LNCaP clone FGC (cell line): ENCODE results near the gene ARFIP1.
"Not testable (repeated sequence)": the region's sequence is repeated elsewhere in the genome, so short reads cannot be mapped to it uniquely, and the experiment has no call there.

Experiments used
- DNase-seq: peaks from one replicate; pipeline ENCODE4 v3.0.0-alpha.2; 2011; ENCODE audit warnings: low read depth
- H3K4me3 ChIP-seq: 2 replicates; pipeline ENCODE4 v1.5.1; 2011; ENCODE audit warnings: mild to moderate bottlenecking, low read depth, low read length, control low read depth
- TF ChIP-seq, protein P1 (sequence below): IDR thresholded peaks from 2 replicates; pipeline ENCODE4 v1.5.1; 2012; ENCODE audit warnings: mild to moderate bottlenecking; ENCODE audit not compliant: control insufficient read depth, insufficient read depth; ENCODE audit errors: extremely low read depth

Gene ARFIP1

DNA sequence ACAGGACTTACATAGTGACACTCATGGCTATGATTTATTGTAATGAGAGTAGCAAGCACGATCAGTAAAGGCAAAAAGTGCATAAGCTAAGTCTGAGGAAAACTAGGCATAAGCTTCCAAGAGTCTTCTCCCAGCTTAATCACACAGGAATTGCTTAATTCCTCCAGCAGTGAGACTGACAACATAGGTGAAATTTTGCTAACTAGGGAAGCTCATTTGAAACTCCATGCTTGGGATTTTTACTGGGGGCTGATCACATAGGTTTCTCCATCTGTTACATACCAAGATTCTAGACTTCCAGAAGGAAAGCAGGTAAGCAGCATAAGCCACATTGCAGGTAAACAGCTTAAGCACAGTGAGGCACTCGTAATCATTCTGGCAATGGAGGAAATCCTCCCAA, 84.6 kb downstream of the ARFIP1 start:
- DNase-seq: no peak
- no peak overlapping the region for H3K4me3 ChIP-seq
- TF ChIP-seq, protein P1, sequence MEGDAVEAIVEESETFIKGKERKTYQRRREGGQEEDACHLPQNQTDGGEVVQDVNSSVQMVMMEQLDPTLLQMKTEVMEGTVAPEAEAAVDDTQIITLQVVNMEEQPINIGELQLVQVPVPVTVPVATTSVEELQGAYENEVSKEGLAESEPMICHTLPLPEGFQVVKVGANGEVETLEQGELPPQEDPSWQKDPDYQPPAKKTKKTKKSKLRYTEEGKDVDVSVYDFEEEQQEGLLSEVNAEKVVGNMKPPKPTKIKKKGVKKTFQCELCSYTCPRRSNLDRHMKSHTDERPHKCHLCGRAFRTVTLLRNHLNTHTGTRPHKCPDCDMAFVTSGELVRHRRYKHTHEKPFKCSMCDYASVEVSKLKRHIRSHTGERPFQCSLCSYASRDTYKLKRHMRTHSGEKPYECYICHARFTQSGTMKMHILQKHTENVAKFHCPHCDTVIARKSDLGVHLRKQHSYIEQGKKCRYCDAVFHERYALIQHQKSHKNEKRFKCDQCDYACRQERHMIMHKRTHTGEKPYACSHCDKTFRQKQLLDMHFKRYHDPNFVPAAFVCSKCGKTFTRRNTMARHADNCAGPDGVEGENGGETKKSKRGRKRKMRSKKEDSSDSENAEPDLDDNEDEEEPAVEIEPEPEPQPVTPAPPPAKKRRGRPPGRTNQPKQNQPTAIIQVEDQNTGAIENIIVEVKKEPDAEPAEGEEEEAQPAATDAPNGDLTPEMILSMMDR: no peak

DNA sequence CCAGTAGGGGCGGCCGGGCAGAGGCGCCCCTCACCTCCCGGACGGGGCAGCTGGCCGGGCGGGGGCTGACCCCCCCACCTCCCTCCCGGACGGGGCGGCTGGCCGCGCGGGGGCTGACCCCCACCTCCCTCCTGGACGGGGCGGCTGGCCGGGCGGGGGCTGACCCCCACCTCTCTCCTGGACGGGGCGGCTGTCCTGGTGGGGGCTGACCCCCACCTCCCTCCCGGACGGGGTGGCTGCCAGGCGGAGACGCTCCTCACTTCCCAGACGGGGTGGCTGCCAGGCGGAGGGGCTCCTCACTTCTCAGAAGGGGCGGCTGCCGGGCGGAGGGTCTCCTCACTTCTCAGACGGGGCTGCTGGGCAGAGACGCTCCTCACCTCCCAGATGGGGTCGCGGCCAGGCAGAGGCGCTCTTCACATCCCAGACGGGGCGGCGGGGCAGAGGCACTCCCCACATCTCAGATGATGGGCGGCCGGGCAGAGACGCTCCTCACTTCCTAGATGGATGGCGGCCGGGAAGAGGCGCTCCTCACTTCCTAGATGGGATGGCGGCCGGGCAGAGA, 86.8 kb downstream of the ARFIP1 start:
- DNase-seq, H3K4me3 ChIP-seq: not testable (repeated sequence)

DNA sequence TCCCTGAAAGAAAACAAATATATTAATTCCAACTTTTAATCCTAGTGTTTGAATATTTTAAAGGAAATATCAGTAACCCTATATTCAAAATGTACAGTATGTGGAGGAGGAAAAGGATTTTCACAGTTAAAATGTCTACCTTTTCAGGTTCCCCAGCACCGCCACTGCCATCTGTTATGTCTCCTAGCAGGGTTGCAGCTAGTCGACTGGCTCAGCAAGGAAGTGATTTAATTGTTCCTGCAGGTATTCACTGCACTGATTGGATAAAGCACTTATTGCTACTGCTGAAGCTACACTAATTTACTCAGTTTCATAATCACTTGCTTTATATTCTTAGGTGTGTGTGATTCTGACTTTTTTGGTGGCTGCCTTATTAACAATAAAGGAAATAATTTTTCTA, 90.9 kb downstream of the ARFIP1 start:
- TF ChIP-seq, protein P1: no peak
- no peak overlapping the region for H3K4me3 ChIP-seq
- no peak for DNase-seq

DNA sequence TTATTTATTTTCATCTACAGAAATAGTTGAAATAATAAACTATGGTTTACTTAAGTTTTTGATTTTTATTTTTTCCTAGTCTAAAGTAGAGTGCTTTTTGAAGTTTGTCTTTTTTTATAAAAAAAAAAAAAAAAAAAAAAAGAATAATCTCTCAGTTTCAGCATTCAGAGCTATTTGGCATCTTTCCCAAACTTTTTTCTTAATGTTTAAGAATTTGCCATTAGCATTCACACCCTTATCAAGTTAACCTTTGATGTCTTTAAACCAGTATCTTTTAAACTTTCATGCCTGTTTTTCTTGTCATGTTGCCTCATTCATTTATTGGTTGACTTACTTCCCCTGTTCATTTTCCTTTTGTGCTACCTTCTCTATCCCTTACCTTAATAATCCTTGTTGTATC, 95.5 kb downstream of the ARFIP1 start:
- TF ChIP-seq, protein P1: no peak
- no peak for DNase-seq
- H3K4me3 ChIP-seq: no peak overlapping the region

DNA sequence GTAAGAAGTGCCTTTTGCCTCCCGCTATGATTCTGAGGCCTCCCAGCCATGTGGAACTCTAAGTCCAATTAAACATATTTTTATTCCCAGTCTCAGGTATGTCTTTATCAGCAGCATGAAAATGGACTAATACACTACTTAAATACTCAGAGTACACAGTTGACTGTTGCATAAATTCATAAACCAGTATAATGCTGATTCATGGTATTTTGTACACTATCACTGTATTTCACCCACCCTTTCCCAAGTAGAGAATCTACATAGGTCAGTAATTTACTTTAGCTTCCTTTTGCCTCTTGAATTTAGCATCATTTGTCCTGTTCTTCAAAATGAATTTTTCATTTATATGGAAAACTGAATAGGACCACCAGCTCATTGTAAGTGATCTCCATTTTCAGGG, 98.1 kb downstream of the ARFIP1 start:
- TF ChIP-seq, protein P1: no peak
- no peak overlapping the region for H3K4me3 ChIP-seq
- DNase-seq: no peak

DNA sequence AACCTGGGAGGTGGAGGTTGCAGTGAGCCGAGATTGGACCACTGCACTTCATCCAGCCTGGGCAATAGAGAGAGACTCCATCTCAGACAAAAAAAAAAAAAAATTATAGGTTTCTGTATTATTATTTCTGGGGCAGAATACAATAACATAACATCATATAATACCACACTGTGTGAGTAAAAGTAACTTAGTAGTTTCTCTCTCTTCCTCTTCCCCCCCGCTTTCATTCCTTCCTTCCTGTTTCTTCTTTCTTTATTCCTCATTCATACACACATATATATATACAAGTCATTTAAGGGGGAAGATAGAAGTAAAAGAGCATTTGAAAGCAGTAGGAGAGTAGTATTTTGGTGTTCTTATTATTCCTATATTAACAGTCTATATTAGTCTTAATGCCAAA, 100.5 kb downstream of the ARFIP1 start:
- TF ChIP-seq, protein P1: no peak
- no peak for DNase-seq

DNA sequence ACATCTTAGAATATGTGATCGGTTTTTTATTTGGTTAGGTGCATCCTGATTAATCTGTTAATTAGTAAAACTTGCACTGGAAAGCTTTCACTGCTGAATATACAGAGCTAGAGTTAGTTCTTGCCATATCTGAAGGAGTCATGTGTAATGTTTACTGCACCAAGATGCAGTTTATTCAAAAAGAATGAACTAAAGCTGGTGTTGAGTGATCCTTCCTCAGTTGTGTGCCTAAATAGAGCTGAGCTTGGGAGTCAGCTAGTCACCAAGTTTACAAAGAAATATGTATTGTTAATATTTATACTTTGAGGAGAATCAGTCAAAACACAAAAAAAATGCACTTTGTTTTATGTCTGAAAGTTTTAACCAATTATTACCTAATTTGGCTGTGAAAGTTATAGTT, 102.2 kb downstream of the ARFIP1 start:
- no peak for DNase-seq
- TF ChIP-seq, protein P1: no peak
- no peak overlapping the region for H3K4me3 ChIP-seq

More for the DNA sequence above, 100.5 kb downstream of the ARFIP1 start:
- no peak overlapping the region for H3K4me3 ChIP-seq
